ENCODE results near the gene CORO6. TPM values are rescaled to one million over a fixed set of nuclear protein-coding genes. Genes with fewer than 3 reads are reported as not detected.
A peak's percentile ranks its signal among the peaks of the same experiment; 100 is the strongest.

The CORO6 gene
- total and polyA plus RNA-seq, 3 experiments from 2014 or later = 0.17 to 2.9 (median 2.5) TPM

DNA sequence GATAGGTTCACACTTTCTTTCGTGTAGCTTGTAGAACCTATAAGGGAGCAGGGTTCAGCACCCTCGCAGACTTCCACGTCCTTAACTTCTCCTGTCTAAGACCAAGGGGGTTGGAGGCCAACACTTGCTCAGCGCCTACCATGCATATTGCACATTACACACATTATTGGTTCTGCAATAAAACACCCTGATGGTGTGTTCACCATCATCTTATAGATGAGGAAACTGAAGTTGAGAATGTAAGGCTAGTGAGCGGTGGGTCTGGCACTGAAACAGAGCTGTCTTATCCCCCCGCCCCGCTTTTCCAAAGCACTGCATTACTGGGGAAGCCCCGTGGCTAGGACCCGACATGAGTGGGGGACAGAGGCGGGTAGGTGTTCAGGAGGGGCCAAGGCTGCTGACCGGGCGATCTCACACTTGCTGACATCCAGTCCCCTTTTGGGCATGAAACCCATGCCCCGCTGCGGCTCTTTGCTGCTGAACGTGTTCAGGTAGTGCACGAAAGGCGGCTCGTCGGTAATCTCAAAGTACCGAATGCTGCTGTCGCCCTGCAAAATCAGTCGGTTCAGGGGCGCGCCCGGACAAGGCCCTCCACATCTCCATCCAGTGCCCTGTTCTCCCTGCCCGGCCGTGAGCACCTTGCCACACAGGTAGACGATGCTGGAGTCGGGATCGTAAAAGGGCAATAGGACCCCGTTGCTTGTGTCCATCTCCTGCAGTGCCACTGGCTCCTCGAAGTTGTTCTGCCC is 6.2 kb downstream of the CORO6 start:
- peaks cover 33 to 50% (median 34%) of the 10 kb centered on the region in 3 donors for H3K4me1 Mint-ChIP-seq
- Histone ChIP-seq H3K27ac (ENCODE audit: low read depth, low read length) (no peak overlapping the region), H3K9me3 (ENCODE audit: low read length) (no peaks in the 10 kb centered on the region), H3K36me3 (ENCODE audit: insufficient read depth, low read length) (no peaks in the 10 kb centered on the region), H3K27me3 (ENCODE audit: insufficient read depth, low read length, poor library complexity, severe bottlenecking) (no peaks in the 10 kb centered on the region), H3K4me3 (ENCODE audit: low read length) (peak overlapping the region; percentile 72), H3K4me1 (ENCODE audit: insufficient read depth, low read length) (peaks cover 40% of the 10 kb centered on the region)
- no peaks in the 10 kb centered on the region for H3K36me3 Mint-ChIP-seq
- H3K9me3 Mint-ChIP-seq = no peaks in the 10 kb centered on the region
- H3K27ac Mint-ChIP-seq = peak overlapping the region in 7 of 8 donors; percentile 9 to 92 (median 67)
- peak overlapping the region; percentile 91 to 97 (median 93) for H3K4me3 Mint-ChIP-seq
- H3K27me3 Mint-ChIP-seq = no peaks in the 10 kb centered on the region
- ChIA-PET POLR2A (interaction anchor here (0.6 to 3.9 kb wide), 14 partner anchors 22 to 315 kb away, joined by 3 to 20 read pairs (median 10); partner anchors contain the start of genes ABHD15, ANKRD13B and SSH2), CTCF (interaction anchor here (0.6 to 13.2 kb wide), 34 partner anchors 7 to 314 kb away, joined by 3 to 436 read pairs (median 10); partner anchors contain the start of genes ABHD15, ANKRD13B, GIT1 and SSH2)
- DNase-seq = no peak

DNA sequence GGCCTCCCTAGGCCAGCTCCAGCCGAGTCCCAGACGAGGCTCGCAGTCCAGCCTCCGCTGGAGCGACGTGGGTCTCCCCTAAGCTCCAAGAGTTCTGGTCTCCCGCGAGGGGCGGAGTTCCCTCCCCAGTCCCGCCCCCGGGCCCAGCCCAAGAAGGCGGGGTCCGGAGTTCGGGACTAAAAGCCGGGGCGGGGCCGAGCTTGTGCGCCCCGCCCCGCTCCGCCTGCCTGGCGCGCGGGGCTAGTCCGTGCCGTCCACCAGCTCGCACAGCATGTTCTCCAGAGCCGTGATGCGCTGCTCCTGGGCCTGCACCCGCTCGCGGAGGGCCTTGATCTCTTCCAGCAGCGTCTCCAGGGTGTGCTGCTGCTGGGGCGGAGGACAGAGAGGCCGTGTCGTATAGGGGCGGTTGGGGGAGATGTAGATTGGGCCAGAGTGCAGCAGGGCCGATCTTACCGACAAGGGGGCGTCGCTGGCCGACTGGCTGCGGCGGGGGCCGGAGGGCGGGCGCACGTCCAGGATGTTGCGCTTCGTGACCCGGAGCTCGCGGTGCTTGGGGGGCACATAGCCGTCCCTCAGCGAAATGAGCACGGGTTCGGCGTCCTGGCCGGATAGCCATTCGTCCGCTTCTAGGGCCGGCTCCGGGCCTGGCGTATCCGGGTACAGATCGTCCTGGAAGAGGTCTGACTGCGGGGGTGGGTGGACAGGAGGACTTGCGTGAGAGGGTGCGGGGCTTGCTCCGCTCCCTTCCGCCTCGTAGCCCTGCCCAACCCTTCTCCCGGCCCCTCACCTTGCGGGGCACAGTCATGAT is 7.0 kb downstream of the CORO6 start:
- Mint-ChIP-seq H3K36me3 (no peaks in the 10 kb centered on the region), H3K4me3 (peak overlapping the region; percentile 91 to 97 (median 93)), H3K4me1 (peaks cover 33 to 47% (median 34%) of the 10 kb centered on the region in 3 donors), H3K9me3 (no peaks in the 10 kb centered on the region), H3K27me3 (no peaks in the 10 kb centered on the region), H3K27ac (peak overlapping the region; percentile 88 to 97 (median 96))
- Histone ChIP-seq H3K4me3 (ENCODE audit: low read length) (peak overlapping the region; percentile 72), H3K4me1 (ENCODE audit: insufficient read depth, low read length) (peaks cover 40% of the 10 kb centered on the region), H3K36me3 (ENCODE audit: insufficient read depth, low read length) (no peaks in the 10 kb centered on the region), H3K27ac (ENCODE audit: low read depth, low read length) (peak overlapping the region; percentile 39), H3K9me3 (ENCODE audit: low read length) (no peaks in the 10 kb centered on the region), H3K27me3 (ENCODE audit: insufficient read depth, low read length, poor library complexity, severe bottlenecking) (no peaks in the 10 kb centered on the region)
- ChIA-PET CTCF (interaction anchor here (0.6 to 13.2 kb wide), 15 partner anchors 9 to 315 kb away, joined by 3 to 436 read pairs (median 5); partner anchors contain the start of genes ABHD15, ANKRD13B, GIT1 and TP53I13), POLR2A (interaction anchor here (0.6 to 3.9 kb wide), 12 partner anchors 19 to 315 kb away, joined by 3 to 19 read pairs (median 8); partner anchors contain the start of genes ABHD15, ANKRD13B and SSH2)
- DNase-seq = peak; percentile 82 to 89 (median 83)

DNA sequence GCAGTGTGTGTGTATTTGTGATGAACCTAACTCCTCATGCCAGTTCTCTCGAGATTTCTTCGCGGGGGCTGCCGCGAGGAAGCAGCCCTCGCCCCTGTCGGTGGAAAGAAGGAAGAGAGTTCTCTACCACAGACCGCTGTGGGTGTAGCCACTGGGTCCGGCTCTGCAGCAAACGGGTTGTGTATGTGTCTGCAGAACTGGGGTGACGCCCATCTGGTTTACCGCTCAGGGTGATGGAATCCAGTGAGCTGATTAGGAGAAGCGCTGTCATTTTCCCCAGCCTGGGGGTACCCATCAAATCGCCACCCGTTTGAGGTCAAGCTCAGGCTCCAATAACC is 7.7 kb downstream of the CORO6 start:
- H3K36me3 ChIP-seq (ENCODE audit: insufficient read depth, low read length) = no peaks in the 10 kb centered on the region
- peak overlapping the region; percentile 72 for H3K4me3 ChIP-seq (ENCODE audit: low read length)
- H3K9me3 ChIP-seq (ENCODE audit: low read length) = no peaks in the 10 kb centered on the region
- Mint-ChIP-seq H3K27ac (peak overlapping the region; percentile 88 to 97 (median 96)), H3K4me3 (peak overlapping the region; percentile 91 to 97 (median 93)), H3K27me3 (no peaks in the 10 kb centered on the region), H3K4me1 (peaks cover 33 to 47% (median 34%) of the 10 kb centered on the region in 3 donors), H3K9me3 (no peaks in the 10 kb centered on the region), H3K36me3 (no peaks in the 10 kb centered on the region)
- peaks cover 40% of the 10 kb centered on the region for H3K4me1 ChIP-seq (ENCODE audit: insufficient read depth, low read length)
- ChIA-PET CTCF (interaction anchor here (0.6 to 13.2 kb wide), 10 partner anchors 8 to 316 kb away, joined by 3 to 436 read pairs (median 4); partner anchors contain the start of genes ABHD15, ANKRD13B, GIT1 and TP53I13), POLR2A (interaction anchor here (0.5 to 3.9 kb wide), 9 partner anchors 11 to 147 kb away, joined by 3 to 18 read pairs (median 6); partner anchors contain the start of genes ABHD15 and ANKRD13B)
- no peaks in the 10 kb centered on the region for H3K27me3 ChIP-seq (ENCODE audit: insufficient read depth, low read length, poor library complexity, severe bottlenecking)
- DNase-seq = peak; percentile 60 to 89 (median 77)
- peak overlapping the region; percentile 39 for H3K27ac ChIP-seq (ENCODE audit: low read depth, low read length)

DNA sequence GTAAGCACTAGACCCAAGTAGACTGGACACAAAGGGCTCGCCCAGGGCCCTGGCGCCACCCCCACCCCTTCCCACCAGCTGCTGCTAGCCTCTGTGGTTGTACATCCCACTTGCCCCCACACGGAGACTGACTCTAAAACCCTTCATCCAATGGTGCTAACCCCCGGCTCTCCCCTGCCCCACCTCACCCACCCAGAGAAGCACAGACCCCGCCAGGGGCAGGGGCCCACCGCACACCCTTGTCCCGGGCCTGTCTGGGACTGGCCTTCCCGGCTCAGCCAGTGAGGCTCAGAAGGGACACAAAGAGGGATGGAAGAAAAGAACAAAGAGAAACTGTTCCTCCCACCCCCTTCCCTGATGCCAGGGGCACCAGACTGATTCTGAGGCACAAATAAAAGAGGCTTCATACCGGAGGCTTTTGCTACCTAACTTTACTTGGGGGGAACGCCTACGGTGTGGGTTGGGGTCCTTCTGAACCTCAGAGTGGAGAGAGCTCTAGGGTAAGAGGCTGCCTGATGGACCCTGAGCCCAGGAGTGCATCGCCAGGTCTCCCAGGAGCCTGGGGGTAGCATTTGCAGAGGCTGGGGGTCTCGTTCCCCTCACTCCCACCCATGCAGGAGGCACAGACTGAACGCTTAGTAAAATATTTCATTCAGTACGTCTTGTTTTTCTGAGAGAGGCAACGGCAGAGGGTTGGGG is 8.2 kb downstream of the CORO6 start:
- CTCF ChIA-PET = interaction anchor here (0.9 to 13.2 kb wide), 10 partner anchors 9 to 316 kb away, joined by 3 to 436 read pairs (median 10); partner anchors contain the start of genes ABHD15, ANKRD13B, GIT1 and SSH2
- H3K36me3 ChIP-seq (ENCODE audit: insufficient read depth, low read length) = no peaks in the 10 kb centered on the region
- peak overlapping the region; percentile 91 to 97 (median 93) for H3K4me3 Mint-ChIP-seq
- H3K36me3 Mint-ChIP-seq = no peaks in the 10 kb centered on the region
- peak overlapping the region; percentile 72 for H3K4me3 ChIP-seq (ENCODE audit: low read length)
- peaks cover 33 to 47% (median 34%) of the 10 kb centered on the region in 3 donors for H3K4me1 Mint-ChIP-seq
- H3K9me3 ChIP-seq (ENCODE audit: low read length) = no peaks in the 10 kb centered on the region
- H3K27ac ChIP-seq (ENCODE audit: low read depth, low read length) = no peak overlapping the region
- H3K4me1 ChIP-seq (ENCODE audit: insufficient read depth, low read length) = peaks cover 40% of the 10 kb centered on the region
- POLR2A ChIA-PET = interaction anchor here (0.5 to 3.9 kb wide), 10 partner anchors 11 to 147 kb away, joined by 3 to 18 read pairs (median 6); partner anchors contain the start of genes ABHD15 and ANKRD13B
- H3K9me3 Mint-ChIP-seq = no peaks in the 10 kb centered on the region
- DNase-seq = no peak
- H3K27me3 ChIP-seq (ENCODE audit: insufficient read depth, low read length, poor library complexity, severe bottlenecking) = no peaks in the 10 kb centered on the region
- H3K27ac Mint-ChIP-seq = peak overlapping the region; percentile 88 to 97 (median 96)
- H3K27me3 Mint-ChIP-seq = no peaks in the 10 kb centered on the region

DNA sequence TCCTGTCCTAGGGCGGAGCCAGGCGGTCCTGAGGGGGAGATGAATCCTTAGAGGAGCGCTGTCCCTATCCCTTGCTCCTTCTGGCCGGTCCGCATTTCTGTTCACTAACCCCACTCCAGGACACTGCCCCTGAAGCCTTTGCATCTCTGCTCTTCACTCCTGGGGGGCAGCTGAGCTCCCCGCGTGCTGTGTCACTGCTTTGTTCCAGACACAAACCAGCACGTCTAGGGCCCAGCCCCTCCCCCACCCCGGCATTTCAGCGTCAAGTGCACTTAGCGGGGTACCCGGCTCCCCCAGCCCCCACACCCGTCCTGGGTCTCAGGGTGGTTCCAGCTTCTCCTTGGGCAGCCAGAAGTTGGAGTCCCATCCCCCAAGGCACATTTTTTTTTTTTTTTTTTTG is 8.9 kb downstream of the CORO6 start:
- Histone ChIP-seq H3K4me1 (ENCODE audit: insufficient read depth, low read length) (peaks cover 40% of the 10 kb centered on the region), H3K36me3 (ENCODE audit: insufficient read depth, low read length) (no peaks in the 10 kb centered on the region), H3K9me3 (ENCODE audit: low read length) (no peaks in the 10 kb centered on the region), H3K27ac (ENCODE audit: low read depth, low read length) (no peak overlapping the region), H3K4me3 (ENCODE audit: low read length) (peak overlapping the region; percentile 53), H3K27me3 (ENCODE audit: insufficient read depth, low read length, poor library complexity, severe bottlenecking) (no peaks in the 10 kb centered on the region)
- no peak for DNase-seq
- Mint-ChIP-seq H3K36me3 (no peaks in the 10 kb centered on the region), H3K9me3 (no peaks in the 10 kb centered on the region), H3K27ac (peak overlapping the region in 3 of 8 donors; percentile 39 to 46 (median 42)), H3K27me3 (no peaks in the 10 kb centered on the region), H3K4me3 (peak overlapping the region; percentile 44 to 91 (median 79)), H3K4me1 (peaks cover 33 to 47% (median 34%) of the 10 kb centered on the region in 3 donors)
- CTCF ChIA-PET = interaction anchor here (0.8 to 13.2 kb wide), 11 partner anchors 9 to 317 kb away, joined by 3 to 436 read pairs (median 10); partner anchors contain the start of genes ABHD15, ANKRD13B, GIT1 and SSH2
- POLR2A ChIA-PET = interaction anchor here (0.6 to 1.2 kb wide), 6 partner anchors 9 to 166 kb away, joined by 4 to 7 read pairs (median 6); partner anchors contain the start of genes ANKRD13B and CORO6

DNA sequence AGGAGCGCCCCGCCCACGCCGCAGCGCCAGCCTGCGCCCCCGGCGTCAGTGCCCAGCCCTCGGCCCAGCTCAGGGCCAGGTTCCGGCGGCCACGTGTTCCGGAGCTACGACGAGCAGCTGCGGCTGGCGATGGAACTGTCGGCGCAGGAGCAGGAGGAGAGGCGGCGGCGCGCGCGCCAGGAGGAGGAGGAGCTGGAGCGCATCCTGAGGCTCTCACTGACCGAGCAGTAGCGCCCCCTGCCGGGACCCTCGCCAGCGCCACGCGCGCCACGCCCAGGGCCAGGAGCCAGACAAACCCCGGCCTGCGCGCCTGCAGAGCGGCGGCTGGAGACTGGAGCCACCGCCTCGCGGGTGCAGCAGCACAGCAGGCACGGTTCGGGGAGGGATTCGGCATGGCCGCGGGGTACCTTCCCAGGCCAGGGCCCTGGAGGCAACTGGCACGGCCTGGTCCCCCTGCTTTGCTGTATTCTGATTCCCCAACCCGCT is 9.3 kb downstream of the CORO6 start:
- no peaks in the 10 kb centered on the region for H3K9me3 ChIP-seq (ENCODE audit: low read length)
- H3K27me3 ChIP-seq (ENCODE audit: insufficient read depth, low read length, poor library complexity, severe bottlenecking) = no peaks in the 10 kb centered on the region
- Mint-ChIP-seq H3K27me3 (no peaks in the 10 kb centered on the region), H3K27ac (peak overlapping the region in 2 of 8 donors; percentile 39 to 46), H3K36me3 (no peaks in the 10 kb centered on the region), H3K9me3 (no peaks in the 10 kb centered on the region), H3K4me1 (peaks cover 33 to 46% (median 34%) of the 10 kb centered on the region in 3 donors), H3K4me3 (peak overlapping the region; percentile 44 to 91 (median 79))
- ChIA-PET POLR2A (interaction anchor here (0.7 to 1.2 kb wide), 5 partner anchors 9 to 166 kb away, joined by 4 to 7 read pairs (median 6); partner anchors contain the start of genes ANKRD13B and CORO6), CTCF (interaction anchor here (0.7 to 13.2 kb wide), 16 partner anchors 8 to 317 kb away, joined by 3 to 436 read pairs (median 4); partner anchors contain the start of genes ABHD15, ANKRD13B, GIT1 and SSH2)
- peak overlapping the region; percentile 53 for H3K4me3 ChIP-seq (ENCODE audit: low read length)
- no peak overlapping the region for H3K27ac ChIP-seq (ENCODE audit: low read depth, low read length)
- peaks cover 40% of the 10 kb centered on the region for H3K4me1 ChIP-seq (ENCODE audit: insufficient read depth, low read length)
- peak; percentile 84 to 93 (median 93) for DNase-seq
- H3K36me3 ChIP-seq (ENCODE audit: insufficient read depth, low read length) = no peaks in the 10 kb centered on the region

Data from CD8-positive, alpha-beta memory T cell (primary cell).